NOMO-1 treated with DMSO at 0.1 percent for 48 hours (cell line): ENCODE data around the gene RANBP3.
A peak's percentile ranks its signal among the peaks of the same experiment; 100 is the strongest.

Experiments used
- DNase-seq: peaks from one replicate; lab custom pipeline; 2025; ENCODE audit not compliant: unreplicated experiment; lab: John Stamatoyannopoulos, UW

RANBP3 gene

DNA sequence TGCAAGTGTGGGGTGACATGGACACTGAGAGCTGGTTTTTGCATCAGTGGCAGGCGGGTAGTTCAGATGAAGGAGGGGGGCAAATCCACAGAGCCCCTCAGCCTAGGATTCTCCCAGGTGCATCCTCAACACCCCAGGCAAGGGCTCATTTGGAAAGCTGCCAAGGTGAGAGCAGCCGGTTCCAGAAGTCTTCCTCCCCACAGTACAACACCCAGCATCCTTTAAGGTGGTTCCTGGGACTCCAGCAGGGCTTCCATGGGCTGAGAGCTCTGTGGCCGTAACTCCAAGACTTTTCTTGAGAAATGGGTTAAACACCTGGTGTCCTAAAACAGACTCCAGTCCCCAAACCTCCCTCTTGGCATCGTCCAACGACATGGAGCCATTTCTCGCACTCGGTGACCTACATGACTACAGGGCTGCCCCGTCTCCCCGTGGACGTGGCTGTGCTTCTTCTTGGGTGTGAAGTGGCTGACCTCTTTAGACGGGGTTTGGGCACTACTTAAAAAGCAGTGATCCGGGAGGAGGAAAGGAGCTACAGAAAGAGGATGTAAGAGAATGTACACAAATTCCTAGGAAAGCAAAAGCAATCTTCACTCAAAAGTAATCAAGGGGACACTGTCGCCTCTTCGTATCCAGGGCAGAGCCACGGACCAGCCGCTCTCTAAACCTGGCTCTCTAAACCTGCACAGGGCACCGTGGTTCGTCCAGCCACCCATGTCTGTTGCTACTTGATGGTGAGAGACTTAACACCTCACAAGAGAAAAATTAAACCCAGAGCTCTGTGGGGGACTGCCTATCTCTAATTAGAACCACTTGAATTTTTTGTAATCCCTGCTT lies 25.5 kb downstream of the RANBP3 start:
- no peak for DNase-seq

DNA sequence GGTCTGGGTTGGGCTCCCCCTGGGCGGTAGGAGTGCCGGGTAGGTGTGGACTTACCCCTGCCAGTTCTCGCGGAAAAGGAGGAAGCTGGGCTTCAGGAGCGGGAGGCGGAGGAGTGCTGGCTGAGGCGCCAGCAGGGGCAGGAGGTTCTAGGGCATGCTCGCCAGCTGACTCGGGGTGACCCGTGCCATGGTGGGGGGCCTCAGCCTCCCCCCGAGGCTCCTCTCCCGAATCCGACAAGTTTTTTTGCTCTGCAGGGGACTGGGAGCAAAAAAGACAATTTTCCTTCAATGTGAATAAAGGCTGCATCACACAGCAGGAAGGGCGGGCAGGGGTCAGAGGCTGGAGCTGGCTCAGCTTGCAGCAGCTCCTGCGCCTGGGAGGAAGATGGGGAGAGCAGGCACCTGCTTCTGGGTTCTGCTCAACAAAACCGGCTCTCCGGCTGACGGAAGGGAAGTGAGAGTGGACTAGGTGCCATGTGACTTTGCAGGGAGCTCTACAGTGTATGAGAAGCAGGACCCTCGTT lies 26.5 kb downstream of the RANBP3 start:
- DNase-seq, result peak; percentile 31

DNA sequence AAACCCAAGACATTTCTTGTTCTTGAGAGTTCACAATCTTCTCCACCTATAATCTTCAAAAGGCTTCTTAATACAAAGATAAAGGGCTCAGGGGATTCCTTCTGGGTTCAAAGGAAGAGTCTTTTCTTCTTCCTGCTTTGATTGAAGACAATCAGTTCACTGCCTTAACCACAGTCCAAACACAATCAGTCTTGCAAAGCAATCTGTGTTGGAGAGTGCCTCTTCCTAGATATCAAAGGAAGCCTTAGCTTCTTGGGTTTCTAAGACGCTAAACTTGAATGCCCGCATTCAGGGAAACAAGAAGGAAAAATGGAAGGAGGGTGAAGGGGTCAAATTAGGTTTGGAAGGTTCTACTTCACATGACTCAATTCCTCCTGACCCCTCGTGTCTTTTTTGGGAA lies 27.2 kb downstream of the RANBP3 start:
- DNase-seq, result no peak

DNA sequence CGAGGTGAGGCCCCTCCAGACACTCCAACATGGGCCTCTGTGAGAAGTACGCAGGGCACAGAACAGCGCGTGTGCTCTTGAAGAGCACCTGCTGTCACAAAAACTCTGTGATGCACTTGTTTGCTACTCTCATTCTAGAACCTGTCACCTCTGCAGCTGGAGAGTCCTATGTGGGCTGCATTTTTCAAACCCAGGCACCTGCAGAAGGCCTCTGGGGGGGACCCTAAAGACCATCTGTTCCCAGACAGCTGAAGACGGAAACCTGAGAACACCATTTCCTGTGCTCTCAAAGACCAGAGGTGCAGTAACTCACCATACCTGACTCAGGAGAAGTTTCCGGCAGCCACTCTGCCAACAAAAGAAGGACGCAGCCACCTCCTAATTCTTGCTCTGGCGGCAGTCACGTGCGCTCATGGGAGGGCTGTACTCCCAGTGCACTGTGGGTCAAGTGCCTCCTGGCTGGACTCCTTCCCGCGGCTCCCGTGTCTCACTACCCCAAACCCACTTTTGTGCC lies 28.1 kb downstream of the RANBP3 start:
- no peak for DNase-seq

DNA sequence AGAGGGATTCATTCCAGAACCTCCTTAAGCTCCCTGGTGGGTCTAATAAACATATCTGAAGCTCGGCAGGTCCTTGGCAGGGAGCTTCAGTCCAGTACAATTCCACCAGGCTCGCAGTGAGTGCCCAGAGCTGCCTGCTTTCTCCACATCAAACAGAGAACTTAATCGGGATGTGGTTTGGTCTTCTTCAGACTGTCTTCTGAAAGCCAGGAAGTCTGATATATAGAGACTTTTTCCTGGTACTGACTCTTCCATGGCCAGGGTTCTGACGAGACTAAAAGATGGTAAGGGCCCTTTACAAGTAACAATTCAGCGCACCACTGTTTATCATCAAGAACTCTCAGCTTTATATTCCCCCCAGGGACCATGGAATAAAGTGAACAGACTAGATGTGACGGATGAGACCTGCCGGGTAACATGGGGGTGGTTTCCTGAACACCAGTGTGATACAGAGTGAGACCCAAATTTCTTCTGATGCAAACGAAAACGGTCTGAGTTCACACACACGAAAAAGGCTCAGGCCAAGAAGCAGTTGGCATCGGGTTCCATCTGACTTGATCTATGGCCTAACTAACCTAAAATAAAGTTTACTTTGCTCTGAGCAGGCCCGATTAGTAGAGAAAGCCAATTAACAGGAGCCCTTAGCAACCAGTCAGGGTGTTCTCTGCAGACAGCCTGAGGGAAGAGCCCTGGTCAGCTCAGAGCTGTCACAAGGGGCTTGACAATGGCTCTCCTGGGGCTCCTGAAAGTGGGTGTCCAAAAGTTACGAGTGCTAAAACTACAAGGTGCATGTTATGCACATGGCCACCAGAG lies 29.0 kb downstream of the RANBP3 start:
- DNase-seq, result no peak

DNA sequence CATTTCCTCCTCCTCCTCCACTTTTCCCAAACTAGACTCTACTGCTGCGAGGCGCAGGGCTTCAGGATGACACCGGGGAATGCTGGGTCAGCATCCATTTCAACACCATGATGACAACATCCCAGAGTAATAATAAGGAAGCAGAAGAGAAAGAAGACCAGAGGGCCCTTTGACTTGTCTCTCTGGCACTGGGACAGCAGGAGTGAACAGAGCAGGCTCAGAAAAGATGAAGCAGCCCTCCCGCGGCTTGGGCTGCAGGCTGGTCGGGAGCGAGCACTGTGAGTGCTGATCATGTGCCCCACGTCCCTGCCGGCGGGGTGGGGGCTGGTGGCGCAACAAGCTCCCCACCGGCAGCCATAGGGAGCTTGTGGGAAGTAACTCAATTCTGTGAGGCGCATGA lies 30.5 kb downstream of the RANBP3 start:
- DNase-seq, result no peak

DNA sequence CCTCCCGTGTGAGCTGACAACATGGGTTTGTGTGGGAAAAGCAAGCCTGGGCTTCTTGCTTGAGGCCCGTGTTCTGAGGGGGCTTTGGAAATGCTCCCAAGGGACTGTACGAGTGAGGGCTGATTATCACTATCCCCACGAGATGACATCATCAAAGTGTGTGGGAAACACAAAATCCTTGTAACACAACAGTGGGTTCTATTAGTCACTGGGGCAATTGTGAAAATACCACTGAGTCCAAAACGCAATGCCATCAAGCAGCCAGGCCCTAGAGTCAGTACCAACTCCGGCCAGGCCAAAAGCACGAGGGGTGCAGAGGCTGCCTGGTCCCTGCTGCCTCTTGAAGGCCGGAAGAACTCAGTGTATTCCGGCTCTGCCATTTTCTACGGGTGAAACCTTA lies 34.3 kb downstream of the RANBP3 start:
- no peak for DNase-seq

DNA sequence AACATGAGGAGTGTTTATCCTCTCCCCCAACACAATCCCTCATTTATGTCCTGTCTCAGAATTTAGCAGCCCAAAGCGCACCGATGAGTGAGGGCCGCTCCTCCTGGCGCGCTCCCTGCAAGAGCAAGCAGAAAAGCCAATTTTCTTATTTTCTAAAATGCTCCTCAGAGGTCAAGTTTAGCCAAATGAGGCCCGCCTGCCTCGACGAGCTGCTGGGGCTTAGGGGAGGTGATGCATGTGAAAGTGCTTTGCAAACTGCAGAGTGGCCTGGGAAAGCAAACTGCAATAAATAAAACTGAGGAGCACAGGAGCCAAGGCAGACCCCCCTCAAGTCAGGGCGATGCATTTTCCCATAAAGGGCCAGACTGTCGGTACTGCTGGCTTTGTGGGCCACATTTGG lies 34.9 kb downstream of the RANBP3 start:
- DNase-seq, result no peak

DNA sequence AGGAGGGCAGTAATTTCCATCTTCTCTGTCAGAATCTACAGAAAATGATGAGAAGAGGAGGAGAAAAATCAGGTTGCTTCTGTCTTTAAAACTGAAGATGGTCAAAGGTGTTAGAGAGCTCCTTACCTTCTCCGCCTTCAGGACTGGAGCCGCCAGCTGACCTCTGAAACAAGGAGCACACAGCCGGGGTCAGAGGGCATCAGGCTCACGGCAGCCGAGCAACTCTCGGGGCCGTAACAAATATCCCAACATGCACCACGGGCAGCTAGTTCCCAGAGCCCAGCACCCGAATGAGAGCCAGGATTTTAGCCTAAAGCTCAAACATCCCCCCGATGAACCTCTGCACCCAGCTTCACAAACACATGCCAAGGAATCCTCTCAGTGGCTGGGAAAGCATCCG lies 36.3 kb downstream of the RANBP3 start:
- no peak for DNase-seq

DNA sequence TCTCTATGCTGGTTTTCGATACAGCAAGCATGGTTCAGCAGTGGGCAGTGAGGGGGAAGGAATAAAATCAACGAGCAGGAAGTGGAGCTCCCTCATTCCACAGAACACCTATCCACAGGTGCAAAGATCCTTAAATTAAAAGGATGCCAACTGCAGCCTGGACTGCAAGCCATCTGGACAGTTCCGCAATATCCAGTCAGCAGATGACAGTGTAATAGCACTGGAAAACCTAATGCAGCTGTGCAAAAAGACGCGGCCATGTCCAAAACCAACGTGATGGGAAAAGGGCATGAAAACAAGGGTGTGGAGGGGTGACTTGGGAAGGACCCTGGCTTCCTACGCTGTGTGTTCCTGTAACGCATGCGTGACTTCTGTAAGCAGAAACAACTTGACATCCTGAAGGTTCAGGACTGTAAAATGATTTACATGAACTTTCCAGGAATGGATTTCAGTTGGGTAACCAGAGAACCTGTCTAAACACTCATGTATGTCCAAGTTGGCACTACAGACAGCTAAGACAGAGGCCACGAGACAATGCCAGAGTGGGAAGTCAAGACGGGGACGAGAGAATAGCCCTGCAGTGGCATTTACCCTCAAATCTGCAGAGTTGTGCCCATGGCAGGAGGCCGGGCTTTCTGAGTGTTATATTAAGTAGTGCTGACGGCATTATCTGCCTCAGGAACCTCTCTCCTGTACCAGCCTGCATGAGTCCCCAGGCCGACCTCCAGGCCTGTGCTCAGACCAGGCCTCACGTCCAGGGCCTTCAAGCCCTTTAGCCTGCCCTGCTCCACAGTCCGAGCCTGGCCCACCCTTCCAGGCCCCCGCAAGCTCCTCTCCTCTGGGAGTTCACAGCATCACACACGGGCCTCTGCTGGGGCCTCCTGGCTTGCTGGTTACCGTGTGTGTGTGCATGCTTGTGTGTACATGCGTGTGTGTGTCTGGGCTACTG lies 37.4 kb downstream of the RANBP3 start:
- no peak for DNase-seq

DNA sequence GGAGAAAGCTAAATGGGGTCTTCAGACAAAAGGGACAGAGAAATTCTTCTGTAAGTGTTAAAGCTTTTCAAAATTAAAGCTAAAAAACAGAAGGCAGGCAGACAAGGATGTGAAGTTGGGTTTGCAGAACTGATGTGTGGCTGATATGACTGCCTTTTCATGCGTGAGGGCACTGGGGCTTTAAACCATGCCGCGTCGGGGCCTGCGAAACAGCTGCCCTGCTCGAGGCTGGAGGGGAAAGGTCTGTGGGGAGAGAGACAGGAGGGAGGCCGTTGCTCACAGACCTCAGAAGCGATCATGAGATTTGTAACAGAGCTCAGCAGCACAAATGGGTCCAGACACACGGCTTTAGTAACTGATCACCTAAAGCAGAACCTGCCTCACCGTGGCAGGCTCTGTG lies 40.4 kb downstream of the RANBP3 start:
- DNase-seq, result no peak

DNA sequence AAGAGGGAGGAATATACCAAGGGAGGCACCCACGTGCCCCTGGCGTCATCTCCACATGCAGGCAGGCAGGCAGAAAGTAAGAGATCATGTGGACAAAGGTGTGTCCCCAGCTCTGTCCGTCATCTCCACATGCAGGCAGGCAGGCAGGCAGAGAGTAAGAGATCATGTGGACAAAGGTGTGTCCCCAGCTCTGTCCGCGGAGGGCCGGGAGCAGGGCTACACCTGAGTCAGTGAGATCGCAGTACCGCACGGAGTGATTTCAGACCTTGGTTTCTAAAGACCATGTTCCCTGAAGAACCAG lies 41.7 kb downstream of the RANBP3 start:
- no peak for DNase-seq

DNA sequence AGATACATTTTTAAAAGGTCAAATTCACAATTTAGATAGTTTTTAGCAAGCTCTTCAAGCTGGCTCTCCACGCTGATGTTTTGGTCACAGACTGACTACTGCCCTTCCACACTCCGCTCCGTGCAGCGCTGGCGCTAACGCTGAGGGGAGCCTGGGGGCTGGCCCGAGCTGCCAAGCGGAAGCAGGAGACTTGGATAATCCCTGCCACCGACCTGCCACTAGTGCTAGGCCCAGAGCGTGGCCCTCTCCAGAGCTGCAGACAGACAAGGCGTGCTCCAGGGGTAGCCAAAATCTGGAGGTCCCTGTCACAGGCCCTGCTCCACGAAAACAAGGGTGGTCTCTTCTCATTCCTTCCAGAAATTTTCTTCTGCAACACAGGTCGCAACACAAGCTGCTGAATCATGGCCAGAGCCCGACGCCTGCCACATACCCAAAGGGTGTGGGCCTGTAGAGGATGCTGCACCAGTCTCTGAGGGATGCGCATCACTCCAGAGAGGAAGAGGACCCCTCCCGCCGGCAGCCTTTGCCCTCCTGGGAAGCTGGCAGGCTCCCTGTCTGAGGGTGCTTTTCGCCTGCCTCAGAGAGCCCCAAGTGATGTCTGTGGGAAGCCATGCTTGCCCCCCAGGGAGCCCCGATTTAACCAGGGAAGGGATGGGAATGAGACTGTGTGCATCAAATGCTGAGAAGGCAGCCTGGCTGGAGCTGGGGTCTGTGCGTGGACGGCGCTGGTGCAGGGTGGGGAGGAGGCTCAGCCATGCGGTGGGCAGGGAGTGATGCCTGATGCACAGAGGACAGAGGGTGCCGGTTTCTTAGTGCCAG lies 42.3 kb downstream of the RANBP3 start:
- DNase-seq, result no peak

DNA sequence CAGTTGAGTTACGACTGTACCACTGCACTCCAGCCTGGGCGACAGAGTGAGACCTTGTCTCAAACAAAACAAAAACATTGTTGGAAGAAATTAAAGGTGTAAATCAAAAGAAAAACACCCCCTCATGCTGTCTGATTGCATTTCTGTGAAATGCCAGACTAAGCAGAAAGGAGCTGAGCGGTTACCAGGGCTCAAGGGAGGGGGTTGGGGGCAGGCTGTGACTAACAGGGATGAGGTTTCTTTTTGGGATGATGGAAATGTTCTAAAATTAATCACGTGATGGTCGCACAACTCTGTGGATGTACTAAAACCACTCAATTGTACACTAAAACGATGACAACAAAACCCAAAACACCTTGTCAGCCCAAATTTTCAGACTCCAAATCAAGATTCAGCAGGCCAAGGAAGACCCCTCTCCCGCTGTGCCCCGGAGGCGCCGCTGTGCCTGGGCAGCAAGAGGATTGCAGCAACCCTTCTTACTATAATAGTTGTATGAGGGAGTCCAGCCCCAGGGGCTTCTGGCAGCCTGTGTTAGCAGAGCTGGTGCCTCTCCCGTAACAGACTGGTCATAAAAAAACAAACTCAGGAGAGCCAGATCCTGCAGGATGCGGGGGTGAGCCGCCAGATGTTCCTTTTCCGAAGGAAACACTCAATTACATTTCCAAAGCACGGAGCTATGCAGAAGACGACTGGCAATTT lies 43.0 kb downstream of the RANBP3 start:
- DNase-seq, result no peak

DNA sequence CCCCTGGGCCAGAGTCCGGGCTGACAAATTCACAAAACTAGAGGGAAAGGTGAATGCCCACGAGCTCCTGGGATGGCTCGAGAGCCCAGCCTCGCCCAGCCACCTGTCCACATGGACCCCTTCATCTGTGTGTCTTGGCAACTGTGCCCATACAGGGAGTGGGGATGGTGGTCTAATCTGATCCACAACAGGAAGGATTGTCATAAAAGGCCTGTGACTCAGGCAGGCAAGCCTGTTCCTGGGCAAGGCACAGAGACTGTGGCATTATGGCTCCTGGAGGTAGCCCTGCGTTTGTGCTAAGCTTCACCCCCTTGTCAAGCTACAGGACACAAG lies 43.9 kb downstream of the RANBP3 start:
- DNase-seq, result no peak

DNA sequence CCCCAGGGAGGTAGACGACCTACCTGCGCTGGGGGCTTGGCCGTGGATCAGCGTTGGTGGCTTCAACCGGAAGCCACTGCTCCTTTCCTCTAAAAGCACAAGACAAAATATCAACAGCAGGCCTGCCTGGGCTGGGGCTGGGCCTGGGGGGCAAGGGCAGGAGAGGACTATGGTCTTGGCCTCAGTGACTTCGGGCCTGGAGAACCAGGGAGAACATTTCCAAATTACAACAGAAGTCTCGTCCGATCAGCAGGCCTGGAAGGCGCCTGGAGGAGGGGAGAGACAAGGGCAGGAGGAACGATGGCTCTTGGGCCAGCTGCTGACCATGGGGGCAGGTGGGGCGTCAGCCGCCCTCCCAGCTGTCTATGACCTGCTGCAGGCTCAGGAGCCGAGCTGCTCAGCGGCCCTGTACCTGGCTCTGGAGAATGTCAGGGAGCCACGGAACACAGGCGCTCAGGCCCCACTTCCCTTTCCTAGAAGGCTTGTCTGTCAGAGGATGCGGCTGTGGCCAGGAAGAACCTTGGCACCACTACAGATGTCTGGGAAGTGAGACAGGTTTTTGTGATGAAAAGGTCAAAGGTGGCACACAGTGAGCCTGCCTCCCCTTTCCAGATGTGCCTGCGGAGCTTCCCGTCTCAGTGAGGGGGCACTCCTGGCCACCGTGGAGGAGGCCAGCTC lies 44.4 kb downstream of the RANBP3 start:
- no peak for DNase-seq

DNA sequence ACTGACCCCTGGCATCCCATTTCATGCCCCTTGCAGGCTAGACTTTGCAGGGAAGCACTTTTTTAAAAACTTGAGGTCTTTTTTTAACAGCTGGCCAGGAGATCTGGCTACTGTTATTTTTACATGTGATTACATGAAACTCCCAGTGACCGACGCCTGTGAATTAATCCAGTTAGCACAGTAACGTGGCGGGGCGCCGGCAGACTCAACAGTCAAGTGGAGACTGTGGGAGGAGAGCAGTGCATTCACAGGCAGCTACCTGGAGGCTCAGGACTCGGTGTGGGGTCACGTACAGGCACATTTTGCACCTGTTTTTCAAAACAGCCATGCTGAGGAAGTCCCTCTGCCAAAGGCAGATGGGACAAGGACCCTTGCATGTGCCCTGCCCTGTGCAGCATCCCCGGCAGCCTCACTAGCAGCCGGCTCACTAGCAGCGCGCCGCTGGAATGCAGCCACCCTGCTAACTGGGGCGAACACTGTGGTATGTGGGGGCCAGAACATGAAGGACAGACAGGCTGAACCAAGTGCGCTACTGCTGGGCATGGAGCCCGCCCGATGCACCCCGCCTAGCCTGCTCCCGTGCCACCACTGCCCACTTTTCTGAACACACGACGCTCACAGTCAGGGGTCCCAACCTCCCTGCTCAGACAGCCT lies 45.2 kb downstream of the RANBP3 start:
- DNase-seq, result no peak

DNA sequence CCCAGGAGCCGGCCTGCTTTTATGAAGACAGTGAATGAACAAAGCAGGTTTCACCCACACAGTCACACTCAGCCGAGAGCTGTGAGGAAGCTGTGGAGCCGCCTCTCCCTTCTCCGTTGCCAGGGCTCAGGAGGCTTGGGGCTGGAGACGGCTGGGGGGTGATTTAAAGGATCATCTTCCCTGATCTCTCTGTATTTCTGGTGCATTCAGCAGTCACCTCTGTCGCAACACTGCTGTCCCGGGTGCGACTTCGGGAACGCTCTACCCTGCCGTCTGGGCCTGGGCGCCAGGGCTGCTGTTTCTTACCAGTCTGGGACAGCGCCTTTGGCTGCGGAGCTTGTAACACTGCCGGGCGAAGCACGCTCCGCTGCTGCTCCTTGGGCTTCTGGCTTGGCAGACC lies 45.8 kb downstream of the RANBP3 start:
- no peak for DNase-seq

DNA sequence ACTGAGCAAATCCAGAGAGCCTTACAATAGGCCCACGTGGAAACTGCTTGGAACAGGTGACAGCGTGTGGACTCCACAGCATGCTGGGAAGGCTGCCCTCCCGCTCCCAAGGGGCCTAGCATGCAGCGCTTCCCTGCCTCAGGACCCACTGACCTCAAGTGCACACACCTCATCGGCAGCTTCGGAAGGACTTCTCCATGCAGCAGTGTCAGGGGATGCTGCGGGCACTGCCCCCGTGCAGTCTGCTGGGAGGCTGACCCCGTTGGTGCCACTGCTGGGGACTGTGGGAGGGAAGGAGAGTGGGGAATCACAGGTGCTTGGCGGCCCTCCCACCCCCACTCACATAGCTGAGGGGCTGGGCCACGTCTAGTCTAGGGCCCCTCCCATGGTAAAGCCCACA lies 46.7 kb downstream of the RANBP3 start:
- no peak for DNase-seq
